Stimulated activated memory B cell treated with anti-CD40 and anti-IgM and Interleukin-4, amounts not matched to agents 10 μg/mL and 1 μg/mL and 100 μg/mL, for 72 hours (primary cell): ENCODE data around the gene FAM193B.

Experiments
- ATAC-seq: fragments of 150-1000 bp; cut with Tn5 transposase; 2 replicates; pipeline ENCODE4 v1.10.0; 2021
- H3K27ac Mint-ChIP-seq: one replicate; pipeline ENCODE4 v1.8.0; 2022; ENCODE audit warnings: mild to moderate bottlenecking, mixed read lengths
- H3K27me3 Mint-ChIP-seq: one replicate; pipeline ENCODE4 v1.8.0; 2022; ENCODE audit warnings: mixed read lengths
- H3K36me3 Mint-ChIP-seq: one replicate; pipeline ENCODE4 v1.8.0; 2022; ENCODE audit warnings: mixed read lengths
- H3K4me1 Mint-ChIP-seq: one replicate; pipeline ENCODE4 v1.8.0; 2022; ENCODE audit warnings: mixed read lengths
- H3K4me3 Mint-ChIP-seq: one replicate; pipeline ENCODE4 v1.8.0; 2022; ENCODE audit warnings: mild to moderate bottlenecking, moderate library complexity, mixed read lengths
- H3K9me3 Mint-ChIP-seq: one replicate; pipeline ENCODE4 v1.8.0; 2022; ENCODE audit warnings: mixed read lengths

FAM193B gene

GRCh38 chr5:177472460-177473442 is 81.6 kb downstream of the FAM193B start:
- peak; percentile 63 for ATAC-seq
- peaks cover 32% of the 10 kb centered on the region for H3K27me3 Mint-ChIP-seq
- peaks cover 30% of the 10 kb centered on the region for H3K4me1 Mint-ChIP-seq
- H3K4me3 Mint-ChIP-seq, result peak overlapping the region; percentile 50
- no peak overlapping the region for H3K27ac Mint-ChIP-seq
- H3K36me3 Mint-ChIP-seq, result no peaks in the 10 kb centered on the region
- H3K9me3 Mint-ChIP-seq, result no peaks in the 10 kb centered on the region

GRCh38 chr5:177471610-177472356 is 82.6 kb downstream of the FAM193B start:
- Mint-ChIP-seq H3K9me3 (no peaks in the 10 kb centered on the region), H3K27ac (no peak overlapping the region), H3K36me3 (no peaks in the 10 kb centered on the region), H3K27me3 (peaks cover 32% of the 10 kb centered on the region), H3K4me1 (peaks cover 30% of the 10 kb centered on the region), H3K4me3 (no peak overlapping the region)
- no peak for ATAC-seq

GRCh38 chr5:177470759-177471536 is 83.4 kb downstream of the FAM193B start:
- H3K36me3 Mint-ChIP-seq, result no peaks in the 10 kb centered on the region
- peaks cover 32% of the 10 kb centered on the region for H3K27me3 Mint-ChIP-seq
- no peak overlapping the region for H3K4me3 Mint-ChIP-seq
- peaks cover 24% of the 10 kb centered on the region for H3K4me1 Mint-ChIP-seq
- H3K9me3 Mint-ChIP-seq, result no peaks in the 10 kb centered on the region
- no peak overlapping the region for H3K27ac Mint-ChIP-seq
- ATAC-seq, result no peak
